ENCODE results near the gene PIK3CD.

DNA sequence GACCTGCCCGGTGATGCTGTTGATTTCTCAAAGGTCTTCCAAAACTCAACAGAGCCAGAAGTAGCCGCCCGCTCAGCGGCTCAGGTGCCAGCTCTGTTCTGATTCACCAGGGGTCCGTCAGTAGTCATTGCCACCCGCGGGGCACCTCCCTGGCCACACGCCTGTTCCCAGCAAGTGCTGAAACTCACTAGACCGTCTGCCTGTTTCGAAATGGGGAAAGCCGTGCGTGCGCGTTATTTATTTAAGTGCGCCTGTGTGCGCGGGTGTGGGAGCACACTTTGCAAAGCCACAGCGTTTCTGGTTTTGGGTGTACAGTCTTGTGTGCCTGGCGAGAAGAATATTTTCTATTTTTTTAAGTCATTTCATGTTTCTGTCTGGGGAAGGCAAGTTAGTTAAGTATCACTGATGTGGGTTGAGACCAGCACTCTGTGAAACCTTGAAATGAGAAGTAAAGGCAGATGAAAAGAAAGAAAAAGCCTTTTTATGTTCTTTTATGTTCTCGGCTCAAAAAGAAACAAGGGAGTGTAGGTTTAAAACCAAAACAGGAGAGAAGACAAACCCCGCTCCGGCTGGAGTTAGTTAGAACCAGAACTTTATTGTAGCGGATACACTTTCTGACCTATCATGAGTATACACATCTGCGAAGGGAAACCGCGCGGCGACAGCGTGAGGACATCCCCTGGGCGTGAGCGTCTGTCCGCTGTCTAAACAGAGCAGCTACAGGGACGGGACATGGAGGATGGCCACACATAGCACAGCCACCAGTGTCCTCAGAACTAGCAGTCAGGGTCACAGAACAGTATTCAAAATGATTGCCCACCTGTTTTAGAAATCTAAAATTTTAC lies 77.1 kb downstream of the PIK3CD start:
- TF ChIP-seq, protein P1, sequence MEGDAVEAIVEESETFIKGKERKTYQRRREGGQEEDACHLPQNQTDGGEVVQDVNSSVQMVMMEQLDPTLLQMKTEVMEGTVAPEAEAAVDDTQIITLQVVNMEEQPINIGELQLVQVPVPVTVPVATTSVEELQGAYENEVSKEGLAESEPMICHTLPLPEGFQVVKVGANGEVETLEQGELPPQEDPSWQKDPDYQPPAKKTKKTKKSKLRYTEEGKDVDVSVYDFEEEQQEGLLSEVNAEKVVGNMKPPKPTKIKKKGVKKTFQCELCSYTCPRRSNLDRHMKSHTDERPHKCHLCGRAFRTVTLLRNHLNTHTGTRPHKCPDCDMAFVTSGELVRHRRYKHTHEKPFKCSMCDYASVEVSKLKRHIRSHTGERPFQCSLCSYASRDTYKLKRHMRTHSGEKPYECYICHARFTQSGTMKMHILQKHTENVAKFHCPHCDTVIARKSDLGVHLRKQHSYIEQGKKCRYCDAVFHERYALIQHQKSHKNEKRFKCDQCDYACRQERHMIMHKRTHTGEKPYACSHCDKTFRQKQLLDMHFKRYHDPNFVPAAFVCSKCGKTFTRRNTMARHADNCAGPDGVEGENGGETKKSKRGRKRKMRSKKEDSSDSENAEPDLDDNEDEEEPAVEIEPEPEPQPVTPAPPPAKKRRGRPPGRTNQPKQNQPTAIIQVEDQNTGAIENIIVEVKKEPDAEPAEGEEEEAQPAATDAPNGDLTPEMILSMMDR (conservative IDR thresholded peaks at IDR 0.05) = no peak
- TF ChIP-seq EZH2 (IDR thresholded peaks at IDR 0.05; ENCODE audit: low read depth) = no peak

All from PC-9 (cell line).